D721Med (cell line): ENCODE measurements around the gene SLC39A11.

Source experiments
- DNase-seq: peaks from one replicate; pipeline ENCODE4 v3.0.0; 2011; ENCODE audit warnings: low spot score; ENCODE audit not compliant: insufficient read length
- FAIRE-seq: peaks from 2 replicates; lab custom pipeline; 2011; peaks lifted over from hg19 to GRCh38; lab: Jason Lieb, UNC
- TF ChIP-seq, protein P1 (sequence below): IDR thresholded peaks from 2 replicates; pipeline ENCODE4 v1.5.1; 2012; ENCODE audit warnings: mild to moderate bottlenecking, control low read depth; ENCODE audit not compliant: insufficient read depth; ENCODE audit errors: missing control alignments

The SLC39A11 gene

DNA sequence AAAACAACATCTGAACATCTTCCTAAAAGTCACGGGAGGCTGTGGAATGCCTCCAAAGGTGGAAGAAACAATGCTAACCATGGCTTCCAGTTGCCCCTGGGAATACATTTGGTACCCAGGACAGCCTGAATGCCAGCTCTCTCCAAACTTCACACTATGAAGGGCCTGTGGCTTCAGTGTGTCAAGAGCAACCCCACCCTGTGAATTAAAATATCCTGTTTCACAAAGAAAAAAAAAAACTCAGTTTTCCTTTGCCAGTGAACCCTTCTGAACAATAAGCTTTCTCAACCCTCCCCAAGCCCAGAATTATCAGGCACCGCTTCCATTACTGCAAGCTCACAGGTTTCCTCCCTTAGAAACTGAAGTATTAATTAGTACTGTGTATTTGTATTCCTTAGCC lies 69.8 kb downstream of the SLC39A11 start:
- DNase-seq: no peak
- TF ChIP-seq, protein P1, sequence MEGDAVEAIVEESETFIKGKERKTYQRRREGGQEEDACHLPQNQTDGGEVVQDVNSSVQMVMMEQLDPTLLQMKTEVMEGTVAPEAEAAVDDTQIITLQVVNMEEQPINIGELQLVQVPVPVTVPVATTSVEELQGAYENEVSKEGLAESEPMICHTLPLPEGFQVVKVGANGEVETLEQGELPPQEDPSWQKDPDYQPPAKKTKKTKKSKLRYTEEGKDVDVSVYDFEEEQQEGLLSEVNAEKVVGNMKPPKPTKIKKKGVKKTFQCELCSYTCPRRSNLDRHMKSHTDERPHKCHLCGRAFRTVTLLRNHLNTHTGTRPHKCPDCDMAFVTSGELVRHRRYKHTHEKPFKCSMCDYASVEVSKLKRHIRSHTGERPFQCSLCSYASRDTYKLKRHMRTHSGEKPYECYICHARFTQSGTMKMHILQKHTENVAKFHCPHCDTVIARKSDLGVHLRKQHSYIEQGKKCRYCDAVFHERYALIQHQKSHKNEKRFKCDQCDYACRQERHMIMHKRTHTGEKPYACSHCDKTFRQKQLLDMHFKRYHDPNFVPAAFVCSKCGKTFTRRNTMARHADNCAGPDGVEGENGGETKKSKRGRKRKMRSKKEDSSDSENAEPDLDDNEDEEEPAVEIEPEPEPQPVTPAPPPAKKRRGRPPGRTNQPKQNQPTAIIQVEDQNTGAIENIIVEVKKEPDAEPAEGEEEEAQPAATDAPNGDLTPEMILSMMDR: no peak
- no peak for FAIRE-seq

DNA sequence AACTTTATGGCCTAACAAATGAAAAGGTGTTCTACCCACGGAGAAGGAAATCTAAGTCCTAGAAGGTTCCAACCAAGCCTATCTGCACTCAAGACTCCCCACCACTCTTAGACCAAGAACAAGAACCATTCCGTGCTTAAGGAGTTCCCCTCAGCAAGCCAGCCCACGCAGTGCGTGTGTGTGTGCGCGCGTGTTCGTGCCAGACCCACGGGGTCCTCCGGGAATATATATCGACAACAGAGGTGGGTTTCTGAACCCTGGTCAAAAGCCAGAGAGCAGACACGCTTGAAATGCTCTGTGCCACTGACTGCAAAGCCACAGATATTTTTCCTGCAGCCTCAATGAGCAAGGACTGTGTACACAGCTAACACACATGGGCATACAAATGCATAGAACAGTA lies 70.7 kb downstream of the SLC39A11 start:
- TF ChIP-seq, protein P1: no peak
- DNase-seq (no peak), FAIRE-seq (no peak)

DNA sequence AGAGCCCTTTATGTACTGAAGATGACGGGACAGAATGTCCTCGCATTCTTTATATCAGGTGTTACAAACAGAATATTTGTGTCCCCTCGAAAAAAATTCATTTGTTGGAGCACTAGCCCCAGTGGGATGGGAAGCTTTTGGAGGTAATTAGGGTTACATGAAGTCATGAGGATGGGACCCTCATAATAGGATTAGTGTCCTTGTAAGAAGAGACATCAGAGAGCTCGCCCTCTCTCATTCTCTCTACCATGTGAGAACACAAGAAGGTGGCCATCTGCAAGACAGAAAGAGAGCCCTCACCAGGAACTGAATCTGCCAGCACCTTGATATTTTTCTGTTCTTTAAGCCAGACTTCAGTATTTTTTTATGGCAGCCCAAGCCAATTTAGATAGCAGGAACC lies 72.4 kb downstream of the SLC39A11 start:
- no peak for DNase-seq
- no peak for FAIRE-seq
- TF ChIP-seq, protein P1: no peak

DNA sequence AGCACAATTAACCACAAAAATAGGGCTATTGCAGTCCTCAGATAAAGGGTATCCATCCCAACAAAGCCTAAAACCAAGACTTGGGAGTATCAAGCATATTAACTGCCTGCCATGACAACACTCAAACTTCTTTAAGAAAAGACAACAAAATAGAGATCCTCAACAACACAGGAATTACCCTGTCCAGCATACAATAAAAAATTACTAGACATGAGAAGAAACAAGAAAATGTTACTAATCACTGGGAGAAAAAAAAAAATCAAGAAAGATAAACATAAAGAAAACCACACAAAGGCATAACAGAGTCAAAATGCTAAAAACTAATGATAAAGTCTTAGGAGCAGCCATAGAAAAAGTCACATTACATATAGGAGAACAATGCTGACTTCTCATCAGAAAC lies 73.9 kb downstream of the SLC39A11 start:
- DNase-seq (no peak), FAIRE-seq (no peak)
- TF ChIP-seq, protein P1: no peak

DNA sequence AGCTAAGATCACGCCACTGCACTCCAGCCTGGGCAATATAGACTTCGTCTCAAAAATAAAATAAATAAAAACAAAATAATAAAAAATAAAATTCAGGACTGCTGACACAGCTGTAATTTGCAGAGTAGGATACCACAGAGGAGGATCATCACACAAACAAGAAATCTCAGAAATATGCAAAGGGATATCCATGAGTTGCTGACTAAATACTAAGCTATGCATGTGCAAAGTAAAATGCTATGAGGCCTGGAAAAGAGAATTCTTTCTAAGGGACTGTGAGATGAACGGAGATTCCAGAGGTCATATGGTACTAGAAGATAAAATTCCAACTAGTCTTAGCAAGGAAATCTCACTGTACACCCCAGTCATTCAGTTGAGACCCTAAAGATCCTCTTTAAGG lies 74.8 kb downstream of the SLC39A11 start:
- TF ChIP-seq, protein P1: no peak
- FAIRE-seq (no peak), DNase-seq (no peak)

DNA sequence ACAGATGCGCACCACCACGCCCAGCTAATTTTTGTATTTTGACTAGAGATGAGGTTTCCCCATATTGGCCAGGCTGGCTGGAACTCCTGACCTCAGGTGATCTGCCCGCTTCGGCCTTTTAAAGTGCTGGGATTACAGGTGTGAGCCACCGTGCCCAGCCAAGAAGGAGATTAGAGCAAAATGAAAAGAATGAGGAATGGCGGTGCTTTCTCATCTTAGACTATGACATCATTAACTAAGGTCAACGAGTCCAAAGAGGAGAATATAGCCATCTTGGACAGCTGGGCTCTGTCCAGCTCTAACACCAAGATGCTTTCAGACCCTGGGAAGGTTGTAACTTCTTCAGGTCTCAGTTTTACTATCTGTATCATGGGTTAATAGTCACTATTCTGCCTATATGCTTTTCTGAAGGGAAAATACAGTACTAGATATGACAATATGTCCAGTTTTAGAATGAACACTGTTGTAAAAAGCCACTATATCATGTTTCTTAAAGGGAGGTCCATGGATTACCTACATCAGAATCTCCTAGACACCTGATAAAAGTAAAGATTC lies 76.7 kb downstream of the SLC39A11 start:
- FAIRE-seq: no peak
- TF ChIP-seq, protein P1: no peak

DNA sequence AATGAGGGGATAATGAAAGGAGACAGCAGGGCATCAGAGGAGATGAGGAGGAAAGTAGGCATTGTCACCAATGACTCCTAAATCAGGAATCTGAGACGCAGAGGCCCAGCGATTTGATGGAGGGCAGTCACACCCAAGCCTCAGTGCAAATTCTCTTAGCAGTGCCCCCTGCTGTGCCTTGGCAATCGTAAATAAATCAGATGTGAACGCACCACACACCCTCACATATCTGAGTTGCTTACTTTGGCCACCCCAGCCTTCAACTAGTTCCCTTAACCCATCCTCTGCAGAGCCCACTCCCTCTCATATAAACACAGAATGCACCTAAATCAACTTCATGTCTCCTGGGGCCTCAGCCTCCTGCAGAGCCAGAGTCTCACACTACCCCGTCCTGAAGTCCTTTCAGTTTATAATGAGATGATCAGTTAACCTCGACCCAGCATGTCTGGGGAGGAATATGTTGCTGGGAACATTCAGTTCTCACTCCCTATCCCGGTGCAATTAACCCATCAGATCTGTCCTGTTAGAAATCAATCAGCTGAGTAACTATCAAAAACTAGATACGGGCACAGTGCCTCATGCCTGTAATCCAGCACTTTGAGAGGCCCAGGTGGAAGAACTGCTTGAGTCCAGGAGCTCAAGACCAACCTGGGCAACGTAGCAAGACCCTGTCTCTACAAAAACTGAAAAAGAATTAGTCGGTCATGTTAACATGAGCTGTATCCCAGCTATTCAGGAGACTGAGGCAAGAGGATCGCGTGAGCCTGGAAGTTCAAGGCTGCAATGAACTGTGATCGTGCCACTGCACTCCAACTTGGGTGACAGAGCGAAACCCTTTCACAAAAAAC lies 78.4 kb downstream of the SLC39A11 start:
- TF ChIP-seq, protein P1: peak; percentile 17
- FAIRE-seq (no peak), DNase-seq (no peak)

More for the DNA sequence above, 76.7 kb downstream of the SLC39A11 start:
- no peak for DNase-seq
